Measurements from ENCODE around the gene PLSCR1. TPM values are rescaled to one million over a fixed set of nuclear protein-coding genes. Genes with fewer than 3 reads are reported as not detected.
A peak's percentile ranks its signal among the peaks of the same experiment; 100 is the strongest.

Gene PLSCR1
- total RNA-seq, 1 experiment from 2014 or later: 58.1 TPM

DNA sequence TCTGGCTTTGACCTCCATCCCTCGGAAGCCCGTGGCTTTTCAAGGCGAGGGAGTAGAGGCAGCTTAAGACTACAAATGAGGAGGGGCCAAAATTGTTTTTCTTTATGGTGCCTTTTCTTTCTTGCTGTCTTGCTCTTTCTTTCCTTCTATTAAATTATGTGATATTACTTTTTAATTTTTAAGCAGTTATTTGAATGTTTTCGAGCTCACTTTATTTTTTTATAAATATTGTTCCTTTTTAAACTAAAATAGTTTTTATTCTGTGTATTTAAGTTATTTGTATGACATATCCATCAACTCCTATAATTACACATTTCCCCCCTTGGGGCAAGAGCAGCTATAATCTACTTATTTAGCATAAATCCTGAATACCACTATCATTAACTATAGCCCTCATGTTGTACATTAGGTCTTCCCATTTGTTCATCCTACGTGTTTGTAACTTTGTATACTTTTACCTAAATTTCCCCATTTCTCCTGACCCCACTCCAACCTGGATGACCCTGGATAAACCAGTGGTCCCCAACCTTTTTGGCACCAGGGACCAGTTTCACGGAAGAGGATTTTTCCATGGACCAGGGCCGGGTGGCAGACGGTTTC, 622 bp upstream of the PLSCR1 start:
- ChIA-PET POLR2A (interaction anchor here (0.5 to 2.2 kb wide), 3 partner anchors 12 to 220 kb away, joined by 3 to 11 read pairs (median 9); partner anchors contain the start of gene PLSCR2), CTCF (interaction anchor here (0.7 to 1.4 kb wide), 4 partner anchors 30 to 480 kb away, joined by 3 read pairs; no protein-coding TSS in a partner anchor)
- DNase-seq (ENCODE audit: low spot score): no peak
- peak overlapping the region; percentile 86 for H3K4me3 Mint-ChIP-seq
- H3K9me3 Mint-ChIP-seq: peaks cover 6% of the 10 kb centered on the region; the same call in 1 of the 2 replicates
- peaks cover 43% of the 10 kb centered on the region for H3K4me1 Mint-ChIP-seq
- peaks cover 12% of the 10 kb centered on the region for H3K36me3 Mint-ChIP-seq
- ATAC-seq: no peak
- TF ChIP-seq TP53 (CRISPR knock-in tag; IDR thresholded peaks at IDR 0.05) (no peak), FOXK1 (CRISPR knock-in tag; IDR thresholded peaks at IDR 0.05) (no peak), HMGA2 (CRISPR knock-in tag; IDR thresholded peaks at IDR 0.05) (peak; percentile 44; the same call in 1 of the 2 replicates)
- H3K27me3 Mint-ChIP-seq (ENCODE audit: low read depth): peaks cover 7% of the 10 kb centered on the region
- H3K27ac Mint-ChIP-seq: peak overlapping the region; percentile 77; the same call in 1 of the 2 replicates

- Mint-ChIP-seq H3K27me3 (ENCODE audit: low read depth) (peaks cover 7% of the 10 kb centered on the region), H3K4me1 (peaks cover 32% of the 10 kb centered on the region), H3K27ac (no peak overlapping the region), H3K9me3 (peaks cover 17% of the 10 kb centered on the region), H3K4me3 (peak overlapping the region; percentile 86), H3K36me3 (peaks cover 26% of the 10 kb centered on the region)
- ATAC-seq: no peak
- no peak for DNase-seq (ENCODE audit: low spot score)
- TF ChIP-seq GTF2I (CRISPR knock-in tag; conservative IDR thresholded peaks at IDR 0.05): no peak
- TF ChIP-seq ELF4 (CRISPR knock-in tag; IDR thresholded peaks at IDR 0.05; ENCODE audit: low read depth): no peak
- TF ChIP-seq, protein P1, sequence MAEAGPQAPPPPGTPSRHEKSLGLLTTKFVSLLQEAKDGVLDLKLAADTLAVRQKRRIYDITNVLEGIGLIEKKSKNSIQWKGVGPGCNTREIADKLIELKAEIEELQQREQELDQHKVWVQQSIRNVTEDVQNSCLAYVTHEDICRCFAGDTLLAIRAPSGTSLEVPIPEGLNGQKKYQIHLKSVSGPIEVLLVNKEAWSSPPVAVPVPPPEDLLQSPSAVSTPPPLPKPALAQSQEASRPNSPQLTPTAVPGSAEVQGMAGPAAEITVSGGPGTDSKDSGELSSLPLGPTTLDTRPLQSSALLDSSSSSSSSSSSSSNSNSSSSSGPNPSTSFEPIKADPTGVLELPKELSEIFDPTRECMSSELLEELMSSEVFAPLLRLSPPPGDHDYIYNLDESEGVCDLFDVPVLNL (CRISPR knock-in tag; IDR thresholded peaks at IDR 0.05; ENCODE audit: borderline replicate concordance, low read depth): no peak
- no peak for TF ChIP-seq TEAD1 (CRISPR knock-in tag; IDR thresholded peaks at IDR 0.05)
- no peak for TF ChIP-seq ZNF281 (CRISPR knock-in tag; IDR thresholded peaks at IDR 0.05)
- no peak for TF ChIP-seq SMAD3 (CRISPR knock-in tag; IDR thresholded peaks at IDR 0.05; ENCODE audit: borderline replicate concordance)
- TF ChIP-seq, protein P2, sequence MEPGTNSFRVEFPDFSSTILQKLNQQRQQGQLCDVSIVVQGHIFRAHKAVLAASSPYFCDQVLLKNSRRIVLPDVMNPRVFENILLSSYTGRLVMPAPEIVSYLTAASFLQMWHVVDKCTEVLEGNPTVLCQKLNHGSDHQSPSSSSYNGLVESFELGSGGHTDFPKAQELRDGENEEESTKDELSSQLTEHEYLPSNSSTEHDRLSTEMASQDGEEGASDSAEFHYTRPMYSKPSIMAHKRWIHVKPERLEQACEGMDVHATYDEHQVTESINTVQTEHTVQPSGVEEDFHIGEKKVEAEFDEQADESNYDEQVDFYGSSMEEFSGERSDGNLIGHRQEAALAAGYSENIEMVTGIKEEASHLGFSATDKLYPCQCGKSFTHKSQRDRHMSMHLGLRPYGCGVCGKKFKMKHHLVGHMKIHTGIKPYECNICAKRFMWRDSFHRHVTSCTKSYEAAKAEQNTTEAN (CRISPR knock-in tag; IDR thresholded peaks at IDR 0.05): no peak
- no peak for TF ChIP-seq CREM (CRISPR knock-in tag; IDR thresholded peaks at IDR 0.05)
- TF ChIP-seq GABPB1 (CRISPR knock-in tag; IDR thresholded peaks at IDR 0.05): no peak
- ChIA-PET CTCF (interaction anchor here (1.2 to 1.8 kb wide), 3 partner anchors 9 to 95 kb away, joined by 3 to 7 read pairs (median 3); partner anchors contain the start of gene PLSCR2), POLR2A (interaction anchor here (0.7 to 2.2 kb wide), 2 partner anchors 9 to 74 kb away, joined by 6 to 11 read pairs; partner anchors contain the start of gene PLSCR2)
Measured at GRCh38 chr3:146543461-146544001, 876 bp downstream of the PLSCR1 start.

- H3K27ac Mint-ChIP-seq: no peak overlapping the region
- H3K9me3 Mint-ChIP-seq: peaks cover 17% of the 10 kb centered on the region
- peaks cover 32% of the 10 kb centered on the region for H3K4me1 Mint-ChIP-seq
- CTCF ChIA-PET: interaction anchor here (1.2 to 1.8 kb wide), 2 partner anchors 9 to 74 kb away, joined by 3 to 7 read pairs; partner anchors contain the start of gene PLSCR2
- DNase-seq (ENCODE audit: low spot score) (no peak), ATAC-seq (no peak)
- peak overlapping the region; percentile 86 for H3K4me3 Mint-ChIP-seq
- H3K36me3 Mint-ChIP-seq: peaks cover 31% of the 10 kb centered on the region
- POLR2A ChIA-PET: interaction anchor here (0.6 to 2.2 kb wide), 3 partner anchors 8 to 74 kb away, joined by 3 to 11 read pairs (median 6); partner anchors contain the start of gene PLSCR2
- H3K27me3 Mint-ChIP-seq (ENCODE audit: low read depth): peaks cover 7% of the 10 kb centered on the region
- TF ChIP-seq FOXP1 (CRISPR knock-in tag; IDR thresholded peaks at IDR 0.05; ENCODE audit: borderline replicate concordance) (no peak), CBFB (CRISPR knock-in tag; IDR thresholded peaks at IDR 0.05; ENCODE audit: low read depth) (no peak), ZBTB21 (CRISPR knock-in tag; IDR thresholded peaks at IDR 0.05; ENCODE audit: borderline replicate concordance) (no peak), ZNF425 (CRISPR knock-in tag; conservative IDR thresholded peaks at IDR 0.05) (no peak), GRHL2 (CRISPR knock-in tag; IDR thresholded peaks at IDR 0.05; ENCODE audit: insufficient replicate concordance, severe bottlenecking) (no peak), ZNF396 (CRISPR knock-in tag; IDR thresholded peaks at IDR 0.05; ENCODE audit: borderline replicate concordance) (no peak), ZNF317 (CRISPR knock-in tag; IDR thresholded peaks at IDR 0.05; ENCODE audit: borderline replicate concordance, low read depth) (no peak)
- TF ChIP-seq, protein P3, sequence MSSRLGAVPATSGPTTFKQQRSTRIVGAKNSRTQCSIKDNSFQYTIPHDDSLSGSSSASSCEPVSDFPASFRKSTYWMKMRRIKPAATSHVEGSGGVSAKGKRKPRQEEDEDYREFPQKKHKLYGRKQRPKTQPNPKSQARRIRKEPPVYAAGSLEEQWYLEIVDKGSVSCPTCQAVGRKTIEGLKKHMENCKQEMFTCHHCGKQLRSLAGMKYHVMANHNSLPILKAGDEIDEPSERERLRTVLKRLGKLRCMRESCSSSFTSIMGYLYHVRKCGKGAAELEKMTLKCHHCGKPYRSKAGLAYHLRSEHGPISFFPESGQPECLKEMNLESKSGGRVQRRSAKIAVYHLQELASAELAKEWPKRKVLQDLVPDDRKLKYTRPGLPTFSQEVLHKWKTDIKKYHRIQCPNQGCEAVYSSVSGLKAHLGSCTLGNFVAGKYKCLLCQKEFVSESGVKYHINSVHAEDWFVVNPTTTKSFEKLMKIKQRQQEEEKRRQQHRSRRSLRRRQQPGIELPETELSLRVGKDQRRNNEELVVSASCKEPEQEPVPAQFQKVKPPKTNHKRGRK (CRISPR knock-in tag; IDR thresholded peaks at IDR 0.05; ENCODE audit: borderline replicate concordance): no peak
Measured at GRCh38 chr3:146542978-146543377, 1.4 kb downstream of the PLSCR1 start.
